HepG2 (cell line): ENCODE measurements around the gene TCF12. TPM values are rescaled to one million over a fixed set of nuclear protein-coding genes. Genes with fewer than 3 reads are reported as not detected.

Experiments used
- KDM4B ChIP-seq: sonication (generic); formaldehyde crosslinking; IDR thresholded peaks from 2 replicates; pipeline ENCODE4 v1.4.0; 2020; ENCODE audit warnings: missing genetic modification reagents
- NR2F1 ChIP-seq, 2 experiments: fragments of 450-650 bp in 1 of 2; formaldehyde crosslinking in 1 of 2; IDR thresholded peaks; 2 replicates each; pipeline versions ENCODE4 v1.5.0 to v1.6.1; 2016 to 2020; ENCODE audit warnings: mild to moderate bottlenecking in 1 of 2, missing compliant biosample characterization in 1 of 2, missing genetic modification reagents in 1 of 2, moderate library complexity in 1 of 2
- TGIF2 ChIP-seq: IDR thresholded peaks from 2 replicates; pipeline ENCODE4 v1.6.1; 2016; ENCODE audit warnings: control low read depth, missing compliant biosample characterization
- ZNF709 ChIP-seq: sonication (generic); formaldehyde crosslinking; IDR thresholded peaks from 2 replicates; pipeline ENCODE4 v1.5.0; 2020; ENCODE audit warnings: mild to moderate bottlenecking, missing genetic modification reagents
- ZNF768 ChIP-seq: sonication (generic); formaldehyde crosslinking; IDR thresholded peaks from 2 replicates; pipeline ENCODE4 v1.4.0; 2020; ENCODE audit warnings: missing genetic modification reagents
- polyA plus RNA-seq, 8 experiments: library from polyadenylated mRNA; depleted of rRNA in 3 of 8; stranded (reverse) in 7 of 8; unstranded in 1 of 8; fragments of >200 nt; fragmentation: Illumina TruSeq in 4 of 8; extraction: Trizol in 4 of 8; gene quantifications; 2 replicates each; pipeline versions ENCODE4 v1.2.1 to v1.2.3, GENCODE V29; 2011 to 2016; ENCODE audit warnings: low read depth in 4 of 8, missing spikeins in 1 of 8, mixed read lengths in 1 of 8; ENCODE audit not compliant: insufficient read depth in 1 of 8
- total RNA-seq, 5 experiments: library from RNA; depleted of rRNA; stranded (reverse); fragments of >200 nt; fragmentation: Illumina TruSeq; extraction: Trizol; gene quantifications; 2 replicates each; pipeline ENCODE4 v1.2.3, GENCODE V29; 2016; ENCODE audit warnings: low read depth in 1 of 5
- TF ChIP-seq, protein P1 (sequence below): sonication (generic); formaldehyde crosslinking; IDR thresholded peaks from 2 replicates; pipeline ENCODE4 v1.8.1; 2023; ENCODE audit warnings: missing genetic modification reagents, inconsistent platforms, borderline replicate concordance
- TF ChIP-seq, protein P2 (sequence below): sonication (generic); formaldehyde crosslinking; IDR thresholded peaks from 2 replicates; pipeline ENCODE4 v1.4.0; 2020; ENCODE audit warnings: missing genetic modification reagents, borderline replicate concordance
- TF ChIP-seq, protein P3 (sequence below): sonication (generic); formaldehyde crosslinking; IDR thresholded peaks from 2 replicates; pipeline ENCODE4 v1.4.0; 2020; ENCODE audit warnings: missing genetic modification reagents, borderline replicate concordance
- TF ChIP-seq, protein P4 (sequence below): IDR thresholded peaks from 2 replicates; pipeline ENCODE4 v1.6.1; 2016
- TF ChIP-seq, protein P5 (sequence below): sonication (generic); formaldehyde crosslinking; IDR thresholded peaks from 2 replicates; pipeline ENCODE4 v1.5.1; 2020; ENCODE audit warnings: mild to moderate bottlenecking, missing genetic modification reagents, borderline replicate concordance

TCF12 gene
- total and polyA plus RNA-seq, 2 of the 13 experiments (the other 11 are each of a cell fraction or from before 2014, with no cell fraction given) = 48.6 to 51.1 TPM

DNA sequence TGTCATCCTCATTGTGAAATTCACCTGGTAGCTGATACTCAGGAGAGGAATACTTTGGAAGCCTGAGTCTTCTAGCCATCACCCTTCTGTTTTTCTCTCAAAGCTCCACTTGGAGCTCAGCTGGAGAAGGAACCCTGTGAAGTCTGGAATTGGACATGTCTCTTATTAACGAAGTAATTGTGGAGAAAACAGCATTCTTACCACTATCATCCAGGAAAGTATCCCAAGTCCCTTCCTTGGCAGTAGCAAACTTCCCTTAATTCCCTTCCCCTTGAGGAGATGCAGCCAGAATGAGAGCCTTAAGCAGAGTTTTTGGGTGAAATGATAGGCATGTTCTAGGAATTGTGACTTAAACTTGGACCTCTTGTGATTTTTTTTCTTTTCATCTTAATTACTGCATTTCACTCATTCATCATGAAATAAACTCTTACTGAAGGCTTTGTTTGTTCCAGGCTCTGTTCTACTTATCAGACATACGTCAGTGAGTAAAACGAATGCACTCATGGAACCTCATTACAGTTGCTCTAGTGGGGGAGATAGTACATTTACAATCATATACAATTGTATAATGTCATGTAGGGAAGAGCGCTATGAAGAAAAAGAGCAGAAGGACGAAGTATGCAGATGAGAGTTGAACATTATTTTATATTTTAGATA, 30.5 kb upstream of the TCF12 start (continued):
- TF ChIP-seq, protein P1, sequence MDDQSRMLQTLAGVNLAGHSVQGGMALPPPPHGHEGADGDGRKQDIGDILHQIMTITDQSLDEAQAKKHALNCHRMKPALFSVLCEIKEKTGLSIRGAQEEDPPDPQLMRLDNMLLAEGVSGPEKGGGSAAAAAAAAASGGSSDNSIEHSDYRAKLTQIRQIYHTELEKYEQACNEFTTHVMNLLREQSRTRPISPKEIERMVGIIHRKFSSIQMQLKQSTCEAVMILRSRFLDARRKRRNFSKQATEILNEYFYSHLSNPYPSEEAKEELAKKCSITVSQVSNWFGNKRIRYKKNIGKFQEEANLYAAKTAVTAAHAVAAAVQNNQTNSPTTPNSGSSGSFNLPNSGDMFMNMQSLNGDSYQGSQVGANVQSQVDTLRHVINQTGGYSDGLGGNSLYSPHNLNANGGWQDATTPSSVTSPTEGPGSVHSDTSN (CRISPR knock-in tag) = no peak
- TF ChIP-seq ZNF768 (CRISPR knock-in tag) = no peak
- no peak for TF ChIP-seq NR2F1 (CRISPR knock-in tag; IDR thresholded peaks at IDR 0.05)
- TF ChIP-seq KDM4B (CRISPR knock-in tag) = 0 out of 2 replicates have a peak, but pooled peaks have one; percentile 23
- no peak for TF ChIP-seq ZNF709 (CRISPR knock-in tag)
- TF ChIP-seq, protein P2, sequence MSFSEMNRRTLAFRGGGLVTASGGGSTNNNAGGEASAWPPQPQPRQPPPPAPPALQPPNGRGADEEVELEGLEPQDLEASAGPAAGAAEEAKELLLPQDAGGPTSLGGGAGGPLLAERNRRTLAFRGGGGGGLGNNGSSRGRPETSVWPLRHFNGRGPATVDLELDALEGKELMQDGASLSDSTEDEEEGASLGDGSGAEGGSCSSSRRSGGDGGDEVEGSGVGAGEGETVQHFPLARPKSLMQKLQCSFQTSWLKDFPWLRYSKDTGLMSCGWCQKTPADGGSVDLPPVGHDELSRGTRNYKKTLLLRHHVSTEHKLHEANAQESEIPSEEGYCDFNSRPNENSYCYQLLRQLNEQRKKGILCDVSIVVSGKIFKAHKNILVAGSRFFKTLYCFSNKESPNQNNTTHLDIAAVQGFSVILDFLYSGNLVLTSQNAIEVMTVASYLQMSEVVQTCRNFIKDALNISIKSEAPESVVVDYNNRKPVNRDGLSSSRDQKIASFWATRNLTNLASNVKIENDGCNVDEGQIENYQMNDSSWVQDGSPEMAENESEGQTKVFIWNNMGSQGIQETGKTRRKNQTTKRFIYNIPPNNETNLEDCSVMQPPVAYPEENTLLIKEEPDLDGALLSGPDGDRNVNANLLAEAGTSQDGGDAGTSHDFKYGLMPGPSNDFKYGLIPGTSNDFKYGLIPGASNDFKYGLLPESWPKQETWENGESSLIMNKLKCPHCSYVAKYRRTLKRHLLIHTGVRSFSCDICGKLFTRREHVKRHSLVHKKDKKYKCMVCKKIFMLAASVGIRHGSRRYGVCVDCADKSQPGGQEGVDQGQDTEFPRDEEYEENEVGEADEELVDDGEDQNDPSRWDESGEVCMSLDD (CRISPR knock-in tag) = no peak
- peak; percentile 5; the same call in 1 of the 2 replicates for TF ChIP-seq TGIF2 (CRISPR knock-in tag)
- TF ChIP-seq, protein P3, sequence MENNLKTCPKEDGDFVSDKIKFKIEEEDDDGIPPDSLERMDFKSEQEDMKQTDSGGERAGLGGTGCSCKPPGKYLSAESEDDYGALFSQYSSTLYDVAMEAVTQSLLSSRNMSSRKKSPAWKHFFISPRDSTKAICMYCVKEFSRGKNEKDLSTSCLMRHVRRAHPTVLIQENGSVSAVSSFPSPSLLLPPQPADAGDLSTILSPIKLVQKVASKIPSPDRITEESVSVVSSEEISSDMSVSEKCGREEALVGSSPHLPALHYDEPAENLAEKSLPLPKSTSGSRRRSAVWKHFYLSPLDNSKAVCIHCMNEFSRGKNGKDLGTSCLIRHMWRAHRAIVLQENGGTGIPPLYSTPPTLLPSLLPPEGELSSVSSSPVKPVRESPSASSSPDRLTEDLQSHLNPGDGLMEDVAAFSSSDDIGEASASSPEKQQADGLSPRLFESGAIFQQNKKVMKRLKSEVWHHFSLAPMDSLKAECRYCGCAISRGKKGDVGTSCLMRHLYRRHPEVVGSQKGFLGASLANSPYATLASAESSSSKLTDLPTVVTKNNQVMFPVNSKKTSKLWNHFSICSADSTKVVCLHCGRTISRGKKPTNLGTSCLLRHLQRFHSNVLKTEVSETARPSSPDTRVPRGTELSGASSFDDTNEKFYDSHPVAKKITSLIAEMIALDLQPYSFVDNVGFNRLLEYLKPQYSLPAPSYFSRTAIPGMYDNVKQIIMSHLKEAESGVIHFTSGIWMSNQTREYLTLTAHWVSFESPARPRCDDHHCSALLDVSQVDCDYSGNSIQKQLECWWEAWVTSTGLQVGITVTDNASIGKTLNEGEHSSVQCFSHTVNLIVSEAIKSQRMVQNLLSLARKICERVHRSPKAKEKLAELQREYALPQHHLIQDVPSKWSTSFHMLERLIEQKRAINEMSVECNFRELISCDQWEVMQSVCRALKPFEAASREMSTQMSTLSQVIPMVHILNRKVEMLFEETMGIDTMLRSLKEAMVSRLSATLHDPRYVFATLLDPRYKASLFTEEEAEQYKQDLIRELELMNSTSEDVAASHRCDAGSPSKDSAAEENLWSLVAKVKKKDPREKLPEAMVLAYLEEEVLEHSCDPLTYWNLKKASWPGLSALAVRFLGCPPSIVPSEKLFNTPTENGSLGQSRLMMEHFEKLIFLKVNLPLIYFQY (CRISPR knock-in tag) = no peak
- TF ChIP-seq, protein P4, sequence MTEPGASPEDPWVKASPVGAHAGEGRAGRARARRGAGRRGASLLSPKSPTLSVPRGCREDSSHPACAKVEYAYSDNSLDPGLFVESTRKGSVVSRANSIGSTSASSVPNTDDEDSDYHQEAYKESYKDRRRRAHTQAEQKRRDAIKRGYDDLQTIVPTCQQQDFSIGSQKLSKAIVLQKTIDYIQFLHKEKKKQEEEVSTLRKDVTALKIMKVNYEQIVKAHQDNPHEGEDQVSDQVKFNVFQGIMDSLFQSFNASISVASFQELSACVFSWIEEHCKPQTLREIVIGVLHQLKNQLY (CRISPR knock-in tag) = 0 out of 2 replicates have a peak, but pooled peaks have one; percentile 10
- TF ChIP-seq, protein P5, sequence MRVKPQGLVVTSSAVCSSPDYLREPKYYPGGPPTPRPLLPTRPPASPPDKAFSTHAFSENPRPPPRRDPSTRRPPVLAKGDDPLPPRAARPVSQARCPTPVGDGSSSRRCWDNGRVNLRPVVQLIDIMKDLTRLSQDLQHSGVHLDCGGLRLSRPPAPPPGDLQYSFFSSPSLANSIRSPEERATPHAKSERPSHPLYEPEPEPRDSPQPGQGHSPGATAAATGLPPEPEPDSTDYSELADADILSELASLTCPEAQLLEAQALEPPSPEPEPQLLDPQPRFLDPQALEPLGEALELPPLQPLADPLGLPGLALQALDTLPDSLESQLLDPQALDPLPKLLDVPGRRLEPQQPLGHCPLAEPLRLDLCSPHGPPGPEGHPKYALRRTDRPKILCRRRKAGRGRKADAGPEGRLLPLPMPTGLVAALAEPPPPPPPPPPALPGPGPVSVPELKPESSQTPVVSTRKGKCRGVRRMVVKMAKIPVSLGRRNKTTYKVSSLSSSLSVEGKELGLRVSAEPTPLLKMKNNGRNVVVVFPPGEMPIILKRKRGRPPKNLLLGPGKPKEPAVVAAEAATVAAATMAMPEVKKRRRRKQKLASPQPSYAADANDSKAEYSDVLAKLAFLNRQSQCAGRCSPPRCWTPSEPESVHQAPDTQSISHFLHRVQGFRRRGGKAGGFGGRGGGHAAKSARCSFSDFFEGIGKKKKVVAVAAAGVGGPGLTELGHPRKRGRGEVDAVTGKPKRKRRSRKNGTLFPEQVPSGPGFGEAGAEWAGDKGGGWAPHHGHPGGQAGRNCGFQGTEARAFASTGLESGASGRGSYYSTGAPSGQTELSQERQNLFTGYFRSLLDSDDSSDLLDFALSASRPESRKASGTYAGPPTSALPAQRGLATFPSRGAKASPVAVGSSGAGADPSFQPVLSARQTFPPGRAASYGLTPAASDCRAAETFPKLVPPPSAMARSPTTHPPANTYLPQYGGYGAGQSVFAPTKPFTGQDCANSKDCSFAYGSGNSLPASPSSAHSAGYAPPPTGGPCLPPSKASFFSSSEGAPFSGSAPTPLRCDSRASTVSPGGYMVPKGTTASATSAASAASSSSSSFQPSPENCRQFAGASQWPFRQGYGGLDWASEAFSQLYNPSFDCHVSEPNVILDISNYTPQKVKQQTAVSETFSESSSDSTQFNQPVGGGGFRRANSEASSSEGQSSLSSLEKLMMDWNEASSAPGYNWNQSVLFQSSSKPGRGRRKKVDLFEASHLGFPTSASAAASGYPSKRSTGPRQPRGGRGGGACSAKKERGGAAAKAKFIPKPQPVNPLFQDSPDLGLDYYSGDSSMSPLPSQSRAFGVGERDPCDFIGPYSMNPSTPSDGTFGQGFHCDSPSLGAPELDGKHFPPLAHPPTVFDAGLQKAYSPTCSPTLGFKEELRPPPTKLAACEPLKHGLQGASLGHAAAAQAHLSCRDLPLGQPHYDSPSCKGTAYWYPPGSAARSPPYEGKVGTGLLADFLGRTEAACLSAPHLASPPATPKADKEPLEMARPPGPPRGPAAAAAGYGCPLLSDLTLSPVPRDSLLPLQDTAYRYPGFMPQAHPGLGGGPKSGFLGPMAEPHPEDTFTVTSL (CRISPR knock-in tag) = no peak
